GM12878 (cell line): ENCODE measurements around the gene CIP2A. TPM values are rescaled to one million over a fixed set of nuclear protein-coding genes. Genes with fewer than 3 reads are reported as not detected.

Source experiments
- EED ChIP-seq: sonication (generic); IDR thresholded peaks from 2 replicates; pipeline ENCODE4 v1.6.1; 2016; ENCODE audit warnings: antibody characterized with exemption, low read depth
- GATAD2B ChIP-seq: fragments of 450-650 bp; conservative IDR thresholded peaks from 2 replicates; pipeline ENCODE4 v1.6.1; 2017; ENCODE audit warnings: low read depth, mild to moderate bottlenecking, moderate library complexity
- HDAC6 ChIP-seq: fragments of 200-600 bp; sonication (generic); IDR thresholded peaks from one replicate; pipeline ENCODE4 v1.8.0; 2017; ENCODE audit warnings: antibody characterized with exemption; ENCODE audit not compliant: unreplicated experiment
- NFYB ChIP-seq: IDR thresholded peaks from 2 replicates; pipeline ENCODE4 v1.6.1; 2011; ENCODE audit warnings: low read depth, mild to moderate bottlenecking, low read length, improper control_type of control experiment, moderate library complexity; ENCODE audit not compliant: insufficient read depth
- STAT3 ChIP-seq: IDR thresholded peaks from 2 replicates; pipeline ENCODE4 v1.6.1; 2011; ENCODE audit warnings: low read depth, low read length, improper control_type of control experiment
- TBL1XR1 ChIP-seq: IDR thresholded peaks from 2 replicates; pipeline ENCODE4 v1.6.1; 2012; ENCODE audit warnings: low read depth, low read length, improper control_type of control experiment
- USF1 ChIP-seq: IDR thresholded peaks from 2 replicates; pipeline ENCODE4 v1.6.1; 2011; ENCODE audit warnings: borderline replicate concordance, low read depth, mild to moderate bottlenecking, moderate library complexity, mixed read lengths, low read length; ENCODE audit not compliant: insufficient read depth; ENCODE audit errors: extremely low read length
- ZBTB40 ChIP-seq: fragments of 450-650 bp; IDR thresholded peaks from 2 replicates; pipeline ENCODE4 v1.6.1; 2016; ENCODE audit warnings: mild to moderate bottlenecking, moderate library complexity, borderline replicate concordance
- ZNF207 ChIP-seq: fragments of 450-650 bp; IDR thresholded peaks from 2 replicates; pipeline ENCODE4 v1.6.1; 2014; ENCODE audit warnings: antibody characterized with exemption, mild to moderate bottlenecking, borderline replicate concordance
- polyA plus RNA-seq, 11 experiments: library from polyadenylated mRNA; depleted of rRNA in 4 of 11; unstranded in 6 of 11; stranded (reverse) in 5 of 11; fragments of >200 nt; fragmentation: Nextera tagmentation in 4 of 11; fragmentation: Illumina TruSeq in 1 of 11; extraction: Ambion mirVana in 4 of 11; extraction: Trizol in 1 of 11; gene quantifications; 1 replicate in 1 of 11; 2 replicates in 10 of 11; pipeline versions ENCODE4 v1.2.1 to v1.2.3, GENCODE V29; 2011 to 2016; ENCODE audit warnings: inconsistent platforms in 2 of 11, missing spikeins in 2 of 11, low read depth in 1 of 11
- total RNA-seq, 4 experiments: library from RNA; depleted of rRNA in 3 of 4; stranded (reverse); fragments of >200 nt in 3 of 4; fragmentation: Illumina TruSeq in 1 of 4; extraction: Trizol in 1 of 4; gene quantifications; 2 replicates each; pipeline versions ENCODE4 v1.2.1 to v1.2.3, GENCODE V29; 2013 to 2021

CIP2A gene
- total and polyA plus RNA-seq, 10 of the 15 experiments (the other 5 are each of a cell fraction or from before 2014, with no cell fraction given), result 12.5 to 29.7 (median 26.5) TPM

- TF ChIP-seq ZBTB40 (no peak), GATAD2B (no peak), STAT3 (no peak), USF1 (no peak), EED (no peak), TBL1XR1 (no peak), NFYB (no peak), ZNF207 (no peak), HDAC6 (no peak)
These were observed 15.8 kb upstream of the CIP2A start (continued) for GRCh38 chr3:108605028-108605427.
